ENCODE data around the gene MUC6. TPM values are rescaled to one million over a fixed set of nuclear protein-coding genes. Genes with fewer than 3 reads are reported as not detected.

The MUC6 gene
- total RNA-seq, 1 donor from 2014 or later = not detected

DNA sequence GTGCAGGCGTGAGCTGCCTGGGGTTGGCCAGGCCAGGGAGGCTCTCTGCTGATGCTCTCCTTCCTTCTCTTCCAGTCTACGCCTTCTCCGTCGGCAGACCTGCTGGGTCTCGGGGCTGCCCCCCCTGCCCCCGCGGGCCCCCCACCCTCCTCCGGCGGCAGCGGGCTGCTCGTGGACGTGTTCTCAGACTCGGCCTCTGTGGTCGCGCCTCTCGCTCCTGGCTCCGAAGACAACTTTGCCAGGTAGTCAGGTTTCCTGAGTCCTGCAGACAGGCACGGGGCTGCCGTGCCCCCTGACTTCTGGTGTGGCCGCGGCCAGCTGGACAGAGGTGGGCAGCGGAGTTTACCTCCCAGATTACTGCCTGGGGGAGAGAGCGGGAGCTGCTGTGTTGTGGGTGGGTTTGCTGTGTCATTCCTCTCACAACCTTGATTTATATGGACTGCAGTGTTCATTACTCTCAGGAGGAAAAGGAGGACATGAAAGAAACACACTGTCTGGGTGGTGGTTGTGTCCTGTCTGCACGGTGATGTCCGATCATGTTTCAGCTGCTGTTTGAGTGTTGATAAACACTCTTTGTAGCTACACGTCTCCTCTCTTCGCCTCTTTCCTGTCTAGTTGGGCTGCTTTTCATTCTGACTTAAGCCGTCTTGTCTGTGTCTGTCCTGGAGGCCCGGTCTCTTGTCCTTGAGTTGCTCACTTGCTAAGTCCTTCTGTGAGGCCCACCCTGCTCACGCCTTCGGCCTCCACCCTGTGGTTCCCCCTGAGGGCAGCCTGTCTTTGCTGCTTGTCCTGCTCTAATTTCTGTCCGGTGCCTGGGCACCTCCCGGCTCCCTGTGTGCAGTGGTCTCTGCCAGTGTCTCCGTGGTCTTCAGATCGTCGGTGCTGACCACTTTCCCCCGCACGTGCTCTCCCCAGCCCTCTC is 35.9 kb downstream of the MUC6 start:
- no peak overlapping the region for H3K4me3 Mint-ChIP-seq (ENCODE audit: unreplicated experiment)
- peaks cover 38% of the 10 kb centered on the region for H3K36me3 Mint-ChIP-seq (ENCODE audit: unreplicated experiment)
- H3K4me1 Mint-ChIP-seq (ENCODE audit: unreplicated experiment) = peaks cover 2% of the 10 kb centered on the region
- H3K27ac Mint-ChIP-seq (ENCODE audit: unreplicated experiment) = peak overlapping the region; percentile 28
- TF ChIP-seq, protein P1, sequence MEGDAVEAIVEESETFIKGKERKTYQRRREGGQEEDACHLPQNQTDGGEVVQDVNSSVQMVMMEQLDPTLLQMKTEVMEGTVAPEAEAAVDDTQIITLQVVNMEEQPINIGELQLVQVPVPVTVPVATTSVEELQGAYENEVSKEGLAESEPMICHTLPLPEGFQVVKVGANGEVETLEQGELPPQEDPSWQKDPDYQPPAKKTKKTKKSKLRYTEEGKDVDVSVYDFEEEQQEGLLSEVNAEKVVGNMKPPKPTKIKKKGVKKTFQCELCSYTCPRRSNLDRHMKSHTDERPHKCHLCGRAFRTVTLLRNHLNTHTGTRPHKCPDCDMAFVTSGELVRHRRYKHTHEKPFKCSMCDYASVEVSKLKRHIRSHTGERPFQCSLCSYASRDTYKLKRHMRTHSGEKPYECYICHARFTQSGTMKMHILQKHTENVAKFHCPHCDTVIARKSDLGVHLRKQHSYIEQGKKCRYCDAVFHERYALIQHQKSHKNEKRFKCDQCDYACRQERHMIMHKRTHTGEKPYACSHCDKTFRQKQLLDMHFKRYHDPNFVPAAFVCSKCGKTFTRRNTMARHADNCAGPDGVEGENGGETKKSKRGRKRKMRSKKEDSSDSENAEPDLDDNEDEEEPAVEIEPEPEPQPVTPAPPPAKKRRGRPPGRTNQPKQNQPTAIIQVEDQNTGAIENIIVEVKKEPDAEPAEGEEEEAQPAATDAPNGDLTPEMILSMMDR (IDR thresholded peaks at IDR 0.05) = no peak
- no peaks in the 10 kb centered on the region for H3K9me3 Mint-ChIP-seq (ENCODE audit: unreplicated experiment)
- H3K27me3 Mint-ChIP-seq (ENCODE audit: unreplicated experiment) = no peaks in the 10 kb centered on the region
- no peak for DNase-seq (ENCODE audit: extremely low spot score, unreplicated experiment)

DNA sequence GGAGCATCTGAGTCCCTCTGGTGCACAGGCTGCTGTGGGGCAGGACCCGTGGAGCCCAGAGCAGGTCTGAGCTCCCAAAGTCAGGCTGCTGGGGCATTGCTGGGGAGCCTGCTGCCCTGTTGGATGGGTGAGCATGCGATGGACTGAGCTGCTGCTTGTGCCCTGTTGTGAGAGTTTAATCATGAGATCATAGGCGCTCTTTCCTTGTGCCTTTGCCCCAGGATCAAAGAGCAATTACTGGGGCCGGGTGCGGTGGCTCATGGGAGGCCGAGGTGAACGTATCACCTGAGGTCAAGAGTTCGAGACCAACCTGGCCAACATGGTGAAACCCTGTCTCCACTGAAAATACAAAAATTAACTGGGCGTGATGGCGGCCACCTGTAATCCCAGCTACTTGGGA is 37.5 kb downstream of the MUC6 start:
- H3K27ac Mint-ChIP-seq (ENCODE audit: unreplicated experiment) = no peak overlapping the region
- peaks cover 28% of the 10 kb centered on the region for H3K36me3 Mint-ChIP-seq (ENCODE audit: unreplicated experiment)
- H3K9me3 Mint-ChIP-seq (ENCODE audit: unreplicated experiment) = no peaks in the 10 kb centered on the region
- TF ChIP-seq, protein P1 (IDR thresholded peaks at IDR 0.05) = no peak
- no peak for DNase-seq (ENCODE audit: extremely low spot score, unreplicated experiment)
- peaks cover 2% of the 10 kb centered on the region for H3K4me1 Mint-ChIP-seq (ENCODE audit: unreplicated experiment)
- no peak overlapping the region for H3K4me3 Mint-ChIP-seq (ENCODE audit: unreplicated experiment)
- H3K27me3 Mint-ChIP-seq (ENCODE audit: unreplicated experiment) = no peaks in the 10 kb centered on the region

DNA sequence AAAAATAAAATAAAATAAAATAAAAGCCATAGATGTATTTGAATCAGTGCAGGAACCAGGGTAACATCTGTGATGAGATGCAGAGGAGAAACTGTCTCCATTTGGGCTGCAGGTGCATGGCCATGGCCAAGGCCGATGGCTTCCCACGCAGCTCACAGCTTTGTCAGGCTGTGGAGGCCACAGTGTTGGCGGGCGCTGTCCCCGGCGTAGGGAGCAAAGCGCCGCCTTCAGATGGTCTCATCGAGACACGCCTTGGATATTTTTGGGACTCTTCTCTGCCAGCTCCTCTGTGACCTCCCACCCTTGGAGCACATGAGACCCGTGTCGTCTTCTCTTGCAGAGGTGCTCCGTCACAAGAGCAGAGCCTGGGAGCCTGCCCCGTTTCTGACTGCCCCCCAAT is 38.6 kb downstream of the MUC6 start:
- Mint-ChIP-seq H3K27ac (ENCODE audit: unreplicated experiment) (no peak overlapping the region), H3K27me3 (ENCODE audit: unreplicated experiment) (no peaks in the 10 kb centered on the region), H3K4me1 (ENCODE audit: unreplicated experiment) (peaks cover 2% of the 10 kb centered on the region), H3K9me3 (ENCODE audit: unreplicated experiment) (no peaks in the 10 kb centered on the region), H3K36me3 (ENCODE audit: unreplicated experiment) (peaks cover 23% of the 10 kb centered on the region), H3K4me3 (ENCODE audit: unreplicated experiment) (no peak overlapping the region)
- TF ChIP-seq, protein P1 (IDR thresholded peaks at IDR 0.05) = no peak
- DNase-seq (ENCODE audit: extremely low spot score, unreplicated experiment) = no peak

DNA sequence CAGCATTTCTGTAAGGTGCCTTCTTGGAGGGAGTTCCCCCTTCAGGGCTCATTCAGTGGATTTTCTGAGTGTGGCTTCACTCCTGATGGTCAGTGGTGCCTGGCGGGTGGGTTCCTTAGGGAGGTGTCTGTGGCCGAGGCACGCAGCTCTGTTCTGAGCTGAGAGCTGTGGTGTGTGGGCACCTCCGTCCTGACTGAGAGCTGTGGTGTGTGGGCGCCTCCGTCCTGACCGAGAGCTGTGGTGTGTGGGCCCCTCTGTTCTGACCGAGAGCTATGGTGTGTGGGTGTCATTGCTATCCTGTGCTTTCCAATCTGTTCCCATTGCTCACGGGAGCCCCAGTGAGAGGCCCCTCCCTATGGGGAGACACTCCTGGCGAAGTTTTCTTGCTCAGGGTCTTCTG is 39.8 kb downstream of the MUC6 start:
- no peak for DNase-seq (ENCODE audit: extremely low spot score, unreplicated experiment)
- H3K27me3 Mint-ChIP-seq (ENCODE audit: unreplicated experiment) = no peaks in the 10 kb centered on the region
- peaks cover 2% of the 10 kb centered on the region for H3K4me1 Mint-ChIP-seq (ENCODE audit: unreplicated experiment)
- H3K27ac Mint-ChIP-seq (ENCODE audit: unreplicated experiment) = no peak overlapping the region
- no peaks in the 10 kb centered on the region for H3K9me3 Mint-ChIP-seq (ENCODE audit: unreplicated experiment)
- H3K4me3 Mint-ChIP-seq (ENCODE audit: unreplicated experiment) = no peak overlapping the region
- TF ChIP-seq, protein P1 (IDR thresholded peaks at IDR 0.05) = no peak
- peaks cover 21% of the 10 kb centered on the region for H3K36me3 Mint-ChIP-seq (ENCODE audit: unreplicated experiment)

DNA sequence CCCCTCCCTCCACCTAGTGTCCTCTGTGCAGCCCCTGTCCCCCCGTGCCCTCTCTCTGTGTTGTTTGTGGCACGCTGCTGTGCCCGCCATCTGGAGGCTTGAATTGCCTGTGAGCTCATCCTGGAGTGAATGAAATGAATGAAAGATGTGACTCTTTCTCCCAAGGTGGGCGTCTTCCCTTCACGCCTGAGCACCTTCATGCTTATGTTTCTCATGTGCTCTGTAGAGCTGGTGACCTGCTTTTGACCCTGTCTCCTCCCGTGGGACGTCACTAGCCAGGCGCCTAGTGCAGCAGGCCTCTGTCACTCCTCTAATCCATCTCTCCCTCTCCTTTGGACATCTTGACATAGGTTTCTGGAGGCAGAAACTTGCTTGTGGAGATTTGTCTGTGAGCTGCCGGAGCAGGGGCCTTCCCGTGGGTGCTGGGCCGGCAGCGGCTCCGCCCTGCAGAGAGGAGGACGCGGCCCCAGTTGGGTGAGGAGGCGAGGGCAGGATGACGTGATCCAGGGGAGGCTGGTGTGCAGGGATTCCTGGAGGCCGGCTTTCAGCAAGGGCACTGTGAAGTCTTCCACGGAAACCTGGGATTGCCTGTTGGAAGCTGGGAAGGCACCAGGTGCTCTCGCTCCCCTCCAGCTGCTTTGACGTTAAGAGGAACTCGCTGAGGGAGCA is 40.6 kb downstream of the MUC6 start:
- Mint-ChIP-seq H3K27ac (ENCODE audit: unreplicated experiment) (no peak overlapping the region), H3K36me3 (ENCODE audit: unreplicated experiment) (peaks cover 16% of the 10 kb centered on the region), H3K9me3 (ENCODE audit: unreplicated experiment) (no peaks in the 10 kb centered on the region), H3K4me3 (ENCODE audit: unreplicated experiment) (no peak overlapping the region), H3K4me1 (ENCODE audit: unreplicated experiment) (peaks cover 2% of the 10 kb centered on the region), H3K27me3 (ENCODE audit: unreplicated experiment) (no peaks in the 10 kb centered on the region)
- TF ChIP-seq, protein P1 (IDR thresholded peaks at IDR 0.05) = no peak
- DNase-seq (ENCODE audit: extremely low spot score, unreplicated experiment) = no peak

Measured in osteocyte (in vitro differentiated cells).